IMR-90 (cell line): ENCODE measurements around the gene PHACTR2. TPM values are rescaled to one million over a fixed set of nuclear protein-coding genes. Genes with fewer than 3 reads are reported as not detected.

Source experiments
- ATAC-seq: fragments of 200-7000 bp; cut with Tn5 transposase; 2 replicates; pipeline ENCODE4 v1.9.1; 2020; ENCODE audit warnings: low read depth, mild to moderate bottlenecking, moderate library complexity
- BruUV-seq: library from RNA; stranded (reverse); fragments of 400-500 nt; replicated peaks from 2 replicates; lab custom pipeline; 2021; lab: Mats Ljungman, UMichigan
- CTCF ChIA-PET: fragments of 300-600 bp; formaldehyde crosslinking; extraction: SDS; loops from one replicate; lab custom pipeline; 2021; ENCODE audit warnings: antibody characterized with exemption; lab: Yijun Ruan, JAX
- POLR2A ChIA-PET: fragments of 300-600 bp; sonication (Branson Sonifier 250); formaldehyde crosslinking; loops from one replicate; lab custom pipeline; 2022; ENCODE audit warnings: antibody characterized with exemption; ENCODE audit not compliant: unreplicated experiment; lab: Charles Lee
- DNase-seq: peaks from one replicate; pipeline ENCODE4 v3.0.0; 2013
- H2AFZ ChIP-seq: replicated peaks from 2 replicates; pipeline ENCODE3; 2013; ENCODE audit warnings: low read length, mild to moderate bottlenecking; ENCODE audit not compliant: poor library complexity
- H2AK5ac ChIP-seq: 2 replicates; pipeline ENCODE4 v1.6.1; 2013; ENCODE audit warnings: low read depth, low read length, inconsistent platforms
- H2AK9ac ChIP-seq: replicated peaks from 2 replicates; pipeline ENCODE3; 2013; ENCODE audit warnings: mild to moderate bottlenecking, low read depth, low read length, moderate library complexity; ENCODE audit not compliant: poor library complexity
- H2BK120ac ChIP-seq: 2 replicates; pipeline ENCODE4 v1.6.1; 2013; ENCODE audit warnings: low read depth, low read length, inconsistent platforms
- H2BK15ac ChIP-seq: 3 replicates; pipeline ENCODE4 v1.6.1; 2013; ENCODE audit warnings: low read depth, low read length, inconsistent platforms
- H2BK20ac ChIP-seq: 2 replicates; pipeline ENCODE4 v1.6.1; 2013; ENCODE audit warnings: low read depth, mild to moderate bottlenecking, inconsistent platforms, low read length, moderate library complexity
- H2BK5ac ChIP-seq: 2 replicates; pipeline ENCODE4 v1.6.1; 2013; ENCODE audit warnings: mild to moderate bottlenecking, low read depth, low read length, inconsistent platforms; ENCODE audit not compliant: poor library complexity, severe bottlenecking
- H3K14ac ChIP-seq: replicated peaks from 2 replicates; pipeline ENCODE4 v1.6.1; 2013; ENCODE audit warnings: low read depth, low read length, inconsistent platforms
- H3K18ac ChIP-seq: 2 replicates; pipeline ENCODE4 v1.6.1; 2013; ENCODE audit warnings: low read depth, low read length, control low read depth
- H3K23ac ChIP-seq: 2 replicates; pipeline ENCODE4 v1.6.1; 2013; ENCODE audit warnings: low read depth, low read length, inconsistent platforms
- H3K27ac ChIP-seq: 2 replicates; pipeline ENCODE4 v1.5.1; 2013; ENCODE audit warnings: mild to moderate bottlenecking, control low read depth, low read length; ENCODE audit not compliant: insufficient read depth
- H3K27me3 ChIP-seq: 2 replicates; pipeline ENCODE4 v1.6.1; 2013; ENCODE audit warnings: low read length; ENCODE audit not compliant: control insufficient read depth, insufficient read depth
- H3K36me3 ChIP-seq: 2 replicates; pipeline ENCODE4 v1.6.1; 2013; ENCODE audit warnings: low read length, mixed read lengths; ENCODE audit not compliant: control insufficient read depth, insufficient read depth
- H3K4ac ChIP-seq: 2 replicates; pipeline ENCODE4 v1.6.1; 2013; ENCODE audit warnings: low read depth, low read length, inconsistent platforms
- H3K4me1 ChIP-seq: 2 replicates; pipeline ENCODE4 v1.6.1; 2013; ENCODE audit warnings: low read length, mixed read lengths; ENCODE audit not compliant: control insufficient read depth, insufficient read depth
- H3K4me2 ChIP-seq: 2 replicates; pipeline ENCODE4 v1.6.1; 2013; ENCODE audit warnings: low read depth, mild to moderate bottlenecking, control low read depth, low read length, moderate library complexity
- H3K4me3 ChIP-seq: 2 replicates; pipeline ENCODE4 v1.5.1; 2013; ENCODE audit warnings: low read depth, mild to moderate bottlenecking, control low read depth, low read length, moderate library complexity; ENCODE audit not compliant: insufficient read depth
- H3K56ac ChIP-seq: 2 replicates; pipeline ENCODE4 v1.6.1; 2013; ENCODE audit warnings: low read length, inconsistent platforms; ENCODE audit not compliant: insufficient read depth; ENCODE audit errors: extremely low read depth
- H3K79me1 ChIP-seq, 2 experiments: 2 replicates each; pipeline ENCODE4 v1.6.1; 2013; ENCODE audit warnings: low read length in 2 of 2, inconsistent platforms in 1 of 2, low read depth in 1 of 2
- H3K9ac ChIP-seq: 2 replicates; pipeline ENCODE4 v1.6.1; 2013; ENCODE audit warnings: low read depth, low read length, control low read depth
- H3K9me1 ChIP-seq: 2 replicates; pipeline ENCODE4 v1.6.1; 2013; ENCODE audit warnings: low read length, inconsistent platforms; ENCODE audit not compliant: insufficient read depth
- H3K9me3 ChIP-seq: 2 replicates; pipeline ENCODE4 v1.6.1; 2013; ENCODE audit warnings: low read length; ENCODE audit not compliant: control insufficient read depth, insufficient read depth
- H4K20me1 ChIP-seq: 2 replicates; pipeline ENCODE4 v1.6.1; 2013; ENCODE audit warnings: low read length, inconsistent platforms; ENCODE audit not compliant: insufficient read depth
- H4K5ac ChIP-seq: 2 replicates; pipeline ENCODE4 v1.6.1; 2013; ENCODE audit warnings: mild to moderate bottlenecking, low read depth, low read length, control low read depth
- H4K8ac ChIP-seq, 2 experiments: 2 replicates each; pipeline ENCODE4 v1.6.1; 2013; ENCODE audit warnings: low read depth in 2 of 2, low read length in 2 of 2, control low read depth in 1 of 2, inconsistent platforms in 1 of 2
- H4K91ac ChIP-seq: 2 replicates; pipeline ENCODE4 v1.6.1; 2013; ENCODE audit warnings: low read depth, low read length, inconsistent platforms; ENCODE audit not compliant: insufficient read depth
- BHLHE40 ChIP-seq: fragments of 150-350 bp; IDR thresholded peaks from 2 replicates; pipeline ENCODE4 v1.6.1; 2016; ENCODE audit warnings: mild to moderate bottlenecking, low read depth, low read length
- CEBPB ChIP-seq: IDR thresholded peaks from 2 replicates; pipeline ENCODE4 v1.6.1; 2012; ENCODE audit warnings: low read depth, low read length, improper control_type of control experiment
- CHD1 ChIP-seq: IDR thresholded peaks from 2 replicates; pipeline ENCODE4 v1.6.1; 2012; ENCODE audit warnings: low read depth, low read length, improper control_type of control experiment
- CTCF ChIP-seq: conservative IDR thresholded peaks from 2 replicates; pipeline ENCODE4 v1.5.1; 2012; ENCODE audit warnings: mild to moderate bottlenecking, low read depth, low read length, improper control_type of control experiment
- ELK1 ChIP-seq: fragments of 150-350 bp; IDR thresholded peaks from 2 replicates; pipeline ENCODE4 v1.6.1; 2016; ENCODE audit warnings: low read depth, mild to moderate bottlenecking, low read length, moderate library complexity, borderline replicate concordance
- FOS ChIP-seq: fragments of 150-350 bp; IDR thresholded peaks from 2 replicates; pipeline ENCODE4 v1.6.1; 2016; ENCODE audit warnings: low read depth, low read length
- MAFK ChIP-seq: IDR thresholded peaks from 2 replicates; pipeline ENCODE4 v1.6.1; 2012; ENCODE audit warnings: low read depth, low read length, improper control_type of control experiment
- MAZ ChIP-seq: IDR thresholded peaks from 2 replicates; pipeline ENCODE4 v1.6.1; 2012; ENCODE audit warnings: low read depth, mild to moderate bottlenecking, low read length, improper control_type of control experiment, moderate library complexity, borderline replicate concordance
- MXI1 ChIP-seq: IDR thresholded peaks from 2 replicates; pipeline ENCODE4 v1.6.1; 2012; ENCODE audit warnings: low read depth, mild to moderate bottlenecking, low read length, moderate library complexity, borderline replicate concordance
- NFE2L2 ChIP-seq: fragments of 150-350 bp; IDR thresholded peaks from 2 replicates; pipeline ENCODE4 v1.6.1; 2016; ENCODE audit warnings: low read depth, mild to moderate bottlenecking, low read length
- POLR2A ChIP-seq: IDR thresholded peaks from 2 replicates; pipeline ENCODE4 v1.6.1; 2012; ENCODE audit warnings: mild to moderate bottlenecking, low read depth, low read length
- RAD21 ChIP-seq: IDR thresholded peaks from 2 replicates; pipeline ENCODE4 v1.6.1; 2012; ENCODE audit warnings: low read length, improper control_type of control experiment
- RCOR1 ChIP-seq: IDR thresholded peaks from 2 replicates; pipeline ENCODE4 v1.6.1; 2012; ENCODE audit warnings: mild to moderate bottlenecking, low read length, improper control_type of control experiment; ENCODE audit not compliant: insufficient replicate concordance
- RFX5 ChIP-seq: IDR thresholded peaks from 2 replicates; pipeline ENCODE4 v1.8.0; 2012; ENCODE audit warnings: low read depth, mild to moderate bottlenecking, low read length, moderate library complexity
- SMC3 ChIP-seq: fragments of 150-350 bp; IDR thresholded peaks from 2 replicates; pipeline ENCODE4 v1.6.1; 2016; ENCODE audit warnings: low read depth, mild to moderate bottlenecking, antibody characterized with exemption, low read length, moderate library complexity
- USF2 ChIP-seq: fragments of 150-350 bp; IDR thresholded peaks from 2 replicates; pipeline ENCODE4 v1.6.1; 2017; ENCODE audit warnings: mild to moderate bottlenecking, antibody characterized with exemption, low read length, low read depth
- WGBS, 2 experiments: methylation state at CpG; one replicate each; pipeline versions ENCODE4 v1.1.5 to v1.1.7; 2013; ENCODE audit warnings: missing lambda C conversion rate in 2 of 2; ENCODE audit not compliant: insufficient read length in 1 of 2; ENCODE audit errors: extremely low coverage in 2 of 2; 5-methylcytosine and 5-hydroxymethylcytosine counted together
- dilution Hi-C: fragments of 300-500 bp; cut with HindIII; formaldehyde crosslinking; loops from one replicate; pipeline ENCODE4 v1.14.3; 2018; ENCODE audit warnings: low sequenced_read_pairs; ENCODE audit not compliant: unreplicated experiment
- in situ Hi-C: fragments of 300-500 bp; cut with MboI; formaldehyde crosslinking; loops from 3 replicates; pipeline ENCODE4 v1.14.3; 2019; ENCODE audit warnings: low sequenced_read_pairs, inconsistent platforms, mixed read lengths
- intact Hi-C: fragments of 100-400 bp; cut with micrococcal nuclease; formaldehyde crosslinking; loops from 2 replicates; pipeline ENCODE4 v1.10.0; 2022
- polyA plus RNA-seq, 3 experiments: library from polyadenylated mRNA; depleted of rRNA; stranded (reverse); fragments of >200 nt; gene quantifications; 2 replicates each; pipeline ENCODE4 v1.2.3, GENCODE V29; 2012; ENCODE audit warnings: low replicate concordance in 1 of 3
- total RNA-seq: library from RNA; depleted of rRNA; stranded (reverse); fragments of >200 nt; gene quantifications from 2 replicates; pipeline ENCODE4 v1.2.3, GENCODE V29; 2012

Gene PHACTR2
- total and polyA plus RNA-seq, 2 of the 4 experiments (the other 2 are of a cell fraction), result 14.5 to 74.2 TPM

GRCh38 chr6:143872201-143872600 is 194.4 kb downstream of the PHACTR2 start:
- no peak overlapping the region for H2AK5ac ChIP-seq
- CTCF ChIA-PET, result no interaction called here
- peak overlapping the region; percentile 93 for H4K5ac ChIP-seq
- H3K23ac ChIP-seq, result no peak overlapping the region
- peak overlapping the region; percentile 51 for H2AFZ ChIP-seq
- H4K8ac ChIP-seq, result peak overlapping the region in 1 of 2 experiments; percentile 72; a peak in 1 of 4 replicates
- H3K9me1 ChIP-seq, result no peaks in the 10 kb centered on the region
- no peak overlapping the region; the same call in 2 of the 3 replicates for H2BK15ac ChIP-seq
- no peak overlapping the region for H2AK9ac ChIP-seq
- TF ChIP-seq CEBPB, result no peak
- no peak for TF ChIP-seq RFX5
- TF ChIP-seq CHD1, result no peak
- TF ChIP-seq ELK1, result no peak
- TF ChIP-seq POLR2A, result no peak
- no peak for TF ChIP-seq MAFK
- TF ChIP-seq MAZ, result no peak
- TF ChIP-seq USF2, result no peak
- no peak for TF ChIP-seq RAD21
- TF ChIP-seq SMC3, result no peak
- TF ChIP-seq FOS, result no peak
- TF ChIP-seq NFE2L2, result no peak
- no peak for TF ChIP-seq CTCF
- no peak for TF ChIP-seq BHLHE40
- no peak for TF ChIP-seq RCOR1
- no peak for TF ChIP-seq MXI1
- no TSS peak for BruUV-seq
- POLR2A ChIA-PET, result no interaction called here
- no peak overlapping the region for H2BK5ac ChIP-seq
- H4K20me1 ChIP-seq, result no peaks in the 10 kb centered on the region
- H3K56ac ChIP-seq, result no peak overlapping the region
- in situ Hi-C loops, result no loop called here
- H4K91ac ChIP-seq, result no peak overlapping the region
- no peak overlapping the region for H3K4ac ChIP-seq
- H2BK120ac ChIP-seq, result 0 out of 2 replicates have a peak overlapping the region, but pooled peaks have one; percentile 8
- WGBS, 2 experiments, result no CpG with 5 or more reads among the region's 2 CpGs
- peak overlapping the region; percentile 75 for H3K4me2 ChIP-seq
- no peak overlapping the region for H3K27ac ChIP-seq
- dilution Hi-C loops, result no loop called here
- H3K4me3 ChIP-seq, result no peak overlapping the region
- no peak overlapping the region for H3K9ac ChIP-seq
- H3K79me1 ChIP-seq, result no peaks in the 10 kb centered on the region
- no peaks in the 10 kb centered on the region for H3K9me3 ChIP-seq
- intact Hi-C loops, result no loop called here
- H3K27me3 ChIP-seq, result no peaks in the 10 kb centered on the region
- no peaks in the 10 kb centered on the region for H3K36me3 ChIP-seq
- no peak overlapping the region for H3K14ac ChIP-seq
- DNase-seq (peak; percentile 29), ATAC-seq (peak; percentile 71)
- peaks cover 3% of the 10 kb centered on the region; the same call in 1 of the 2 replicates for H3K4me1 ChIP-seq
- H2BK20ac ChIP-seq, result no peak overlapping the region
- 0 out of 2 replicates have a peak overlapping the region, but pooled peaks have one; percentile 34 for H3K18ac ChIP-seq
